Suprapubic skin (tissue), 4 donors: ENCODE results near the gene RSRC1. TPM values are rescaled to one million over a fixed set of nuclear protein-coding genes. Genes with fewer than 3 reads are reported as not detected.
"Not testable (repeated sequence)": the region's sequence is repeated elsewhere in the genome, so short reads cannot be mapped to it uniquely, and the experiment has no call there.

ENCODE experiments used
- DNase-seq, 2 donors: peaks; one replicate each; pipeline ENCODE4 v3.0.0-alpha.2; 2019; ENCODE audit warnings: low spot score in 2 of 2
- H3K27ac ChIP-seq: fragments of 200-600 bp; sonication (generic); one replicate; pipeline ENCODE4 v1.5.1; 2019
- H3K27me3 ChIP-seq: fragments of 200-600 bp; sonication (generic); one replicate; pipeline ENCODE4 v1.5.1; 2019
- H3K36me3 ChIP-seq: fragments of 200-600 bp; sonication (generic); one replicate; pipeline ENCODE4 v1.5.1; 2019
- H3K4me1 ChIP-seq: fragments of 200-600 bp; sonication (generic); one replicate; pipeline ENCODE4 v1.5.1; 2019
- H3K4me3 ChIP-seq: fragments of 200-600 bp; sonication (generic); one replicate; pipeline ENCODE4 v1.5.1; 2019; ENCODE audit warnings: mild to moderate bottlenecking
- H3K9me3 ChIP-seq: fragments of 200-600 bp; sonication (generic); one replicate; pipeline ENCODE4 v1.5.1; 2019
- EP300 ChIP-seq: sonication (generic); formaldehyde crosslinking; IDR thresholded peaks from one replicate; pipeline ENCODE4 v1.6.1; 2017; ENCODE audit warnings: antibody characterized with exemption
- POLR2A ChIP-seq, 2 donors: fragments of 450-650 bp; IDR thresholded peaks; one replicate each; pipeline ENCODE4 v1.6.1; 2017; ENCODE audit warnings: antibody characterized with exemption in 2 of 2, mild to moderate bottlenecking in 2 of 2, moderate library complexity in 2 of 2
- POLR2AphosphoS5 ChIP-seq, 3 donors: sonication (generic); formaldehyde crosslinking; IDR thresholded peaks; one replicate each; pipeline ENCODE4 v1.6.1; 2017; ENCODE audit warnings: antibody characterized with exemption in 3 of 3
- WGBS: methylation state at CpG from one replicate; pipeline ENCODE4 v1.1.5; 2018; 5-methylcytosine and 5-hydroxymethylcytosine counted together
- total RNA-seq, 4 donors: library from RNA; depleted of rRNA; stranded (reverse); fragments of >200 nt; gene quantifications; one replicate each; pipeline ENCODE4 v1.1.0, GENCODE V29; 2016
- TF ChIP-seq, protein P1 (sequence below), 2 donors: fragments of 200-600 bp in 1 of 2; fragments of 450-650 bp in 1 of 2; sonication (generic) in 1 of 2; IDR thresholded peaks; one replicate each; pipeline ENCODE4 v1.5.1; 2016 to 2019; ENCODE audit warnings: antibody characterized with exemption in 2 of 2, mild to moderate bottlenecking in 1 of 2, moderate library complexity in 1 of 2

RSRC1 gene
- total RNA-seq, 4 donors from 2014 or later = 20.4 to 33.2 (median 30.4) TPM

GRCh38 chr3:158108445-158108985 lies 1.4 kb upstream of the RSRC1 start:
- no peak for DNase-seq
- Histone ChIP-seq H3K9me3 (no peaks in the 10 kb centered on the region), H3K27me3 (peaks cover 59% of the 10 kb centered on the region), H3K27ac (no peak overlapping the region), H3K4me3 (no peak overlapping the region), H3K4me1 (peaks cover 64% of the 10 kb centered on the region), H3K36me3 (no peaks in the 10 kb centered on the region)
- 34% methylated on average over 2 of the region's 2 CpGs for WGBS
- TF ChIP-seq POLR2A (IDR thresholded peaks at IDR 0.05) (no peak), POLR2AphosphoS5 (IDR thresholded peaks at IDR 0.05) (no peak), EP300 (no peak)
- TF ChIP-seq, protein P1, sequence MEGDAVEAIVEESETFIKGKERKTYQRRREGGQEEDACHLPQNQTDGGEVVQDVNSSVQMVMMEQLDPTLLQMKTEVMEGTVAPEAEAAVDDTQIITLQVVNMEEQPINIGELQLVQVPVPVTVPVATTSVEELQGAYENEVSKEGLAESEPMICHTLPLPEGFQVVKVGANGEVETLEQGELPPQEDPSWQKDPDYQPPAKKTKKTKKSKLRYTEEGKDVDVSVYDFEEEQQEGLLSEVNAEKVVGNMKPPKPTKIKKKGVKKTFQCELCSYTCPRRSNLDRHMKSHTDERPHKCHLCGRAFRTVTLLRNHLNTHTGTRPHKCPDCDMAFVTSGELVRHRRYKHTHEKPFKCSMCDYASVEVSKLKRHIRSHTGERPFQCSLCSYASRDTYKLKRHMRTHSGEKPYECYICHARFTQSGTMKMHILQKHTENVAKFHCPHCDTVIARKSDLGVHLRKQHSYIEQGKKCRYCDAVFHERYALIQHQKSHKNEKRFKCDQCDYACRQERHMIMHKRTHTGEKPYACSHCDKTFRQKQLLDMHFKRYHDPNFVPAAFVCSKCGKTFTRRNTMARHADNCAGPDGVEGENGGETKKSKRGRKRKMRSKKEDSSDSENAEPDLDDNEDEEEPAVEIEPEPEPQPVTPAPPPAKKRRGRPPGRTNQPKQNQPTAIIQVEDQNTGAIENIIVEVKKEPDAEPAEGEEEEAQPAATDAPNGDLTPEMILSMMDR (IDR thresholded peaks at IDR 0.05) = no peak

DNA sequence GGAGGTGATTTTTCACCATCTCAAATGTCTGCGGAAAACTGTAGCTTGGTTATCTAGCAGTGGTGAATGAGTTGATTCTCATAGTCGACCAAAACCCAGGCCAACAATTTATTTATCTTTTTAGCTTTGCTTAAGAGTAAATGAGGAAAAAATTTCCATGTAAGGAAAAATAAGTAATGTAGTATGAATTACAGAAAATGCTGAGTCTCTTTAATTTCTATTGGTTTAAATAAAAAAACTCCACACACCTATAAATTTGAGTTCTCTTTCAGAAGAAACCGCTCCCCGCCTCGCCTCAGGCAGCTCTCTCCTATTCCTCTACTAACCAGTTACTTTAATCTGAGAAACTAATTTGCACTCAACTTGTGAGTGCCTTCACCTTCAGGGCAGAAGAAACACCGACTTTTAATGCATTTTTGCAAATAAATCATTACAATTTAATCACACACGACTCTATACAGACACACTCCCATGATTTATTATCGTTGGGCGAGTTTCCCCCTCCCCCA lies 540 bp upstream of the RSRC1 start:
- peak overlapping the region; percentile 96 for H3K4me3 ChIP-seq
- TF ChIP-seq EP300 (no peak), POLR2A (IDR thresholded peaks at IDR 0.05) (no peak), POLR2AphosphoS5 (IDR thresholded peaks at IDR 0.05) (no peak)
- TF ChIP-seq, protein P1 (IDR thresholded peaks at IDR 0.05) = no peak
- peak overlapping the region; percentile 83 for H3K27ac ChIP-seq
- H3K4me1 ChIP-seq = peaks cover 56% of the 10 kb centered on the region
- no peaks in the 10 kb centered on the region for H3K9me3 ChIP-seq
- H3K27me3 ChIP-seq = peaks cover 50% of the 10 kb centered on the region
- no peak for DNase-seq
- no peaks in the 10 kb centered on the region for H3K36me3 ChIP-seq
- WGBS = 12% methylated on average over 9 of the region's 9 CpGs

GRCh38 chr3:158110658-158111018 lies 749 bp downstream of the RSRC1 start:
- peaks cover 37% of the 10 kb centered on the region for H3K27me3 ChIP-seq
- DNase-seq = no peak
- no peaks in the 10 kb centered on the region for H3K36me3 ChIP-seq
- H3K4me3 ChIP-seq = peak overlapping the region; percentile 96
- 7% methylated on average over 4 of the region's 4 CpGs for WGBS
- peak overlapping the region; percentile 83 for H3K27ac ChIP-seq
- peaks cover 43% of the 10 kb centered on the region for H3K4me1 ChIP-seq
- H3K9me3 ChIP-seq = no peaks in the 10 kb centered on the region
- TF ChIP-seq POLR2AphosphoS5 (IDR thresholded peaks at IDR 0.05) (no peak), POLR2A (IDR thresholded peaks at IDR 0.05) (no peak), EP300 (no peak)
- TF ChIP-seq, protein P1 (IDR thresholded peaks at IDR 0.05) = no peak

DNA sequence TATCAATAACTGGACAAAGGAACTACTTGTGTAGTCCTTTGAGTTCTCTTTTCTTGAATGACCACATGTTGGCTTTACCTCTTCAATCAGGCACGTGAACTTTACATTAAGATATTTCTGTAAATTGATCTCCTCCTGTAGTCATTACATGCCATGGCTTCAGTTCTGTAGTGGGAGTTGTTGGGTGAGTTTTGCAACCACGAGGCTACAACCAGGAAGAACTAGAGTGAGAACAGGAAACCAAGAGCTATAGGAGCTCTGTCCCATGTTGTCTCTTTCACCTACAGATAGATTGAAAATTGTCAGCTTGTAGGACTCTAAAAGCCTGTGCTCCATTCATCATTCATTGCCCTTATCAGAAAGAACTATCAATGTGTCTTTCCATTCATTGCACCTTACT lies 2.0 kb downstream of the RSRC1 start:
- Histone ChIP-seq H3K27ac (no peak overlapping the region), H3K27me3 (peaks cover 25% of the 10 kb centered on the region), H3K36me3 (no peaks in the 10 kb centered on the region), H3K4me3 (no peak overlapping the region), H3K9me3 (no peaks in the 10 kb centered on the region), H3K4me1 (peaks cover 30% of the 10 kb centered on the region)
- no peak for DNase-seq
- 62% methylated on average over 2 of the region's 2 CpGs for WGBS
- TF ChIP-seq, protein P1 (IDR thresholded peaks at IDR 0.05) = no peak
- TF ChIP-seq POLR2AphosphoS5 (IDR thresholded peaks at IDR 0.05) (no peak), POLR2A (IDR thresholded peaks at IDR 0.05) (no peak), EP300 (no peak)

DNA sequence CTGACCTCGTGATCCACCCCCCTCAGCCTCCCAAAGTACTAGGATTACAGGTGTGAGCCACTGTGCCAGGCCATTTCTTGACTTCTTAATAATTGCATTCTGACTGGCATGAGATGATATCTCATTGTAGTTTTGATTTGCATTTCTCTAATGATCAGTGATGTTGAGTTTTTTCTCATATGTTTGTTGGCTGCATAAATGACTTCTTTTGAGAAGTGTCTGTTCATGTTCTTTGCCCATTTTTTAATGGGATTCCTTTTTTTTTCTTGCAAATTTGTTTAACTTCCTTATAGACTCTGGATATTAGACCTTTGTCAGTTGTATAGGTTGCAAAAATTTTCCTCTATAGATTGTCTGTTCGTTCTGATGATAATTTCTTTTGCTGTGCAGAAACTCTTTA lies 3.7 kb downstream of the RSRC1 start:
- not testable (repeated sequence) for DNase-seq, H3K9me3 ChIP-seq, H3K36me3 ChIP-seq, H3K27ac ChIP-seq, H3K4me3 ChIP-seq, H3K27me3 ChIP-seq
- peaks cover 25% of the 10 kb centered on the region for H3K4me1 ChIP-seq
- WGBS = 93% methylated on average over 2 of the region's 2 CpGs

GRCh38 chr3:158120330-158120729 lies 10.4 kb downstream of the RSRC1 start:
- TF ChIP-seq POLR2A (IDR thresholded peaks at IDR 0.05) = no peak
- TF ChIP-seq POLR2AphosphoS5 (IDR thresholded peaks at IDR 0.05) = no peak
- Histone ChIP-seq H3K27ac (no peak overlapping the region), H3K4me3 (no peak overlapping the region), H3K36me3 (peaks cover 28% of the 10 kb centered on the region), H3K4me1 (no peaks in the 10 kb centered on the region), H3K9me3 (no peaks in the 10 kb centered on the region), H3K27me3 (no peaks in the 10 kb centered on the region)
- DNase-seq = no peak
